Gastrocnemius medialis (tissue), 4 donors: ENCODE measurements around the gene RITA1. TPM values are rescaled to one million over a fixed set of nuclear protein-coding genes. Genes with fewer than 3 reads are reported as not detected.

Experiments used
- ATAC-seq, 2 donors: fragments of 150-250 bp; one replicate each; pipeline ENCODE4 v1.9.1; 2016
- DNase-seq, 2 donors: peaks; one replicate each; pipeline ENCODE4 v3.0.0-alpha.2; 2019
- H3K27ac ChIP-seq, 4 donors: fragments of 200-600 bp; sonication (generic); 1 replicate in 1 of 4; 2 replicates in 3 of 4; pipeline ENCODE4 v1.5.1; 2016 to 2018; ENCODE audit warnings: mild to moderate bottlenecking in 2 of 4, moderate library complexity in 1 of 4
- H3K27me3 ChIP-seq, 3 donors: fragments of 200-600 bp; sonication (generic) in 2 of 3; 1 replicate in 1 of 3; 2 replicates in 2 of 3; pipeline versions ENCODE4 v1.5.1 to v1.6.0; 2016 to 2019; ENCODE audit warnings: mild to moderate bottlenecking in 1 of 3, moderate library complexity in 1 of 3
- H3K36me3 ChIP-seq, 2 donors: fragments of 200-600 bp; sonication (generic) in 1 of 2; one replicate each; pipeline ENCODE4 v1.5.1; 2017 to 2018
- H3K4me1 ChIP-seq, 2 donors: fragments of 200-600 bp; sonication (generic) in 1 of 2; one replicate each; pipeline ENCODE4 v1.5.1; 2016 to 2017; ENCODE audit warnings: mild to moderate bottlenecking in 2 of 2
- H3K4me3 ChIP-seq, 4 donors: fragments of 200-600 bp; sonication (generic) in 3 of 4; 1 replicate in 1 of 4; 2 replicates in 3 of 4; pipeline ENCODE4 v1.5.1; 2016 to 2019; ENCODE audit warnings: mild to moderate bottlenecking in 2 of 4
- H3K9me3 ChIP-seq, 3 donors: fragments of 200-600 bp; sonication (generic) in 2 of 3; 1 replicate in 1 of 3; 2 replicates in 2 of 3; pipeline ENCODE4 v1.5.1; 2016 to 2019
- POLR2A ChIP-seq, 2 donors: fragments of 450-650 bp; IDR thresholded peaks; one replicate each; pipeline ENCODE4 v1.6.1; 2017; ENCODE audit warnings: antibody characterized with exemption in 2 of 2, mild to moderate bottlenecking in 2 of 2, moderate library complexity in 2 of 2
- in situ Hi-C, 4 donors: fragments of 200-750 bp; cut with MboI; loops; one replicate each; pipeline versions ENCODE4 v1.15.0 to v1.8.0; 2017; ENCODE audit warnings: low sequenced_read_pairs in 4 of 4
- intact Hi-C: fragments of 100-400 bp; cut with DNase I; formaldehyde crosslinking; loops from one replicate; pipeline ENCODE4 v1.15.1; 2023; ENCODE audit warnings: low total_unique reads
- total RNA-seq, 4 donors: library from RNA; depleted of rRNA; stranded (reverse); fragments of >200 nt; gene quantifications; one replicate each; pipeline versions ENCODE4 v1.1.0 to v1.2.3, GENCODE V29; 2016
- TF ChIP-seq, protein P1 (sequence below), 5 experiments: fragments of 450-650 bp in 3 of 5; fragments of 200-600 bp in 2 of 5; sonication (generic) in 2 of 5; IDR thresholded peaks in 4 of 5; conservative IDR thresholded peaks in 1 of 5; 1 replicate in 4 of 5; 2 replicates in 1 of 5; pipeline ENCODE4 v1.5.1; 2016 to 2019; ENCODE audit warnings: antibody characterized with exemption in 5 of 5, mild to moderate bottlenecking in 3 of 5, moderate library complexity in 3 of 5

The RITA1 gene
- total RNA-seq, 4 donors from 2014 or later: 17.7 to 31.2 (median 23.1) TPM

DNA sequence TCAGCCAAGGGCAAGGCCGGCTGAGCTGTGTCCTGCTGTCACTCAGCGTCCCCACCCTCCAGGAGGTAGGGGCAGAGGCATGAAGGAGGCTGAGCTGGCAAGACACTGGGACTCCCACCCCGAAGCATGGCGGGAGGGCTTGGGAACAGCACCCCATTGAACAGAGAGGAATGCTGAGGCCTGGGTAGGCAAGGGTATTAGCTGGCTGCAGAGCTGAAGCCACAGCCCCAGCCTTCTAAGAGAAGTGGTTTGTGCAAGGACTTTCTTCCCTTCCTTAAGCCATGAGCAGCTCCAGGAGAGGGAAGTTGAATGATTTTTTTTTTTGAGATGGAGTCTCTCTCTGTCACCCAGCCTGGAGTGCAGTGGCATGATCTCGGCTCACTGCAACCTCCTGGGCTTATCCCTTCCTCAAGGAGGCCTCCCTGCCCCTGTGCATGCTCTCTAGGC lies 42.6 kb upstream of the RITA1 start:
- Histone ChIP-seq H3K36me3 (no peaks in the 10 kb centered on the region), H3K27ac (no peak overlapping the region), H3K4me1 (no peaks in the 10 kb centered on the region), H3K4me3 (no peak overlapping the region), H3K27me3 (peaks cover 0 to 6% (median 3%) of the 10 kb centered on the region in 3 donors), H3K9me3 (no peaks in the 10 kb centered on the region)
- DNase-seq (no peak), ATAC-seq (no peak)
- in situ Hi-C loops: no loop called here
- no peak for TF ChIP-seq POLR2A (IDR thresholded peaks at IDR 0.05)
- TF ChIP-seq, protein P1, sequence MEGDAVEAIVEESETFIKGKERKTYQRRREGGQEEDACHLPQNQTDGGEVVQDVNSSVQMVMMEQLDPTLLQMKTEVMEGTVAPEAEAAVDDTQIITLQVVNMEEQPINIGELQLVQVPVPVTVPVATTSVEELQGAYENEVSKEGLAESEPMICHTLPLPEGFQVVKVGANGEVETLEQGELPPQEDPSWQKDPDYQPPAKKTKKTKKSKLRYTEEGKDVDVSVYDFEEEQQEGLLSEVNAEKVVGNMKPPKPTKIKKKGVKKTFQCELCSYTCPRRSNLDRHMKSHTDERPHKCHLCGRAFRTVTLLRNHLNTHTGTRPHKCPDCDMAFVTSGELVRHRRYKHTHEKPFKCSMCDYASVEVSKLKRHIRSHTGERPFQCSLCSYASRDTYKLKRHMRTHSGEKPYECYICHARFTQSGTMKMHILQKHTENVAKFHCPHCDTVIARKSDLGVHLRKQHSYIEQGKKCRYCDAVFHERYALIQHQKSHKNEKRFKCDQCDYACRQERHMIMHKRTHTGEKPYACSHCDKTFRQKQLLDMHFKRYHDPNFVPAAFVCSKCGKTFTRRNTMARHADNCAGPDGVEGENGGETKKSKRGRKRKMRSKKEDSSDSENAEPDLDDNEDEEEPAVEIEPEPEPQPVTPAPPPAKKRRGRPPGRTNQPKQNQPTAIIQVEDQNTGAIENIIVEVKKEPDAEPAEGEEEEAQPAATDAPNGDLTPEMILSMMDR (IDR thresholded peaks at IDR 0.05 in 4 of 5, conservative IDR thresholded peaks at IDR 0.05 in 1 of 5): no peak
- intact Hi-C loops: no loop called here

DNA sequence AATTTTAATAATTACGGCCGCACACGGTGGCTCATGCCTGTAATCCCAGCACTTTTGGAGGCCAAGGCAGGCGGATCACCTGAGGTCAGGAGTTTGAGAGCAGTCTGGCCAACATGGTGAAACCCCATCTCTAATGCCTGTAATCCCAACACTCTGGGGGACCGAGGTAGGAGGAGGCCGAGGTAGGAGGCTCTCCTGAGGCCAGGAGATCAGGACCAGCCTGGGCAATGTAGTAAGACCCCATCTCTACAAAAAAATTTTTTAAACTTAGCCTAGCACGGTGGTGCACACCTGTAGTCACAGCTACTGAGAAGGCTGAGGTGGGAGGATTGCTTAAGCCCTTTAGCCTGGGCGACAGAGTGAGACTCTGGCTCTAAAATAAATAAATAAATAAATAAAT lies 41.6 kb upstream of the RITA1 start:
- no peak for DNase-seq

DNA sequence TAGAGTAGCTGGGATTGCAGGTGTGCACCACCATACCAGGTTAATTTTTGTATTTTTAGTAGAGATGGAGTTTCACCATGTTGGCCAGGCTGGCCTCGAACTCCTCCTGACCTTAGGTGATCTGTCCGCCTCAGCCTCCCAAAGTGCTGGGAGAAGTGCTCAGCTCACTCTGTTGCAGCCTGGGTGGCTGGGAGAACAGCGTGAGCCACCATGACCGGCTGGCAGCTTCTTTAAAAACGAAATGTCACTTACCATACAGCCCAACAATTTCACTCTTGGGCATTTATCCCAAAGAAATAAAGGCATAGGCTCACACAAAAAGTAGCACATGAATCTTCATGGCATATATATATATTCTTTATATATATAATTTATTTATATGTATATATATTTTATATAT lies 40.7 kb upstream of the RITA1 start:
- in situ Hi-C loops: no loop called here
- no peaks in the 10 kb centered on the region for H3K4me1 ChIP-seq
- TF ChIP-seq, protein P1 (IDR thresholded peaks at IDR 0.05 in 4 of 5, conservative IDR thresholded peaks at IDR 0.05 in 1 of 5): no peak
- TF ChIP-seq POLR2A (IDR thresholded peaks at IDR 0.05): no peak

More for the DNA sequence above, 41.6 kb upstream of the RITA1 start:
- Histone ChIP-seq H3K4me1 (no peaks in the 10 kb centered on the region), H3K4me3 (no peak overlapping the region), H3K27me3 (peaks cover 0 to 6% (median 3%) of the 10 kb centered on the region in 3 donors), H3K36me3 (no peaks in the 10 kb centered on the region), H3K9me3 (no peaks in the 10 kb centered on the region), H3K27ac (no peak overlapping the region)
- no peak for TF ChIP-seq POLR2A (IDR thresholded peaks at IDR 0.05)
- TF ChIP-seq, protein P1 (IDR thresholded peaks at IDR 0.05 in 4 of 5, conservative IDR thresholded peaks at IDR 0.05 in 1 of 5): no peak
- no peak for ATAC-seq
- in situ Hi-C loops (no loop called here), intact Hi-C loops (no loop called here)

DNA sequence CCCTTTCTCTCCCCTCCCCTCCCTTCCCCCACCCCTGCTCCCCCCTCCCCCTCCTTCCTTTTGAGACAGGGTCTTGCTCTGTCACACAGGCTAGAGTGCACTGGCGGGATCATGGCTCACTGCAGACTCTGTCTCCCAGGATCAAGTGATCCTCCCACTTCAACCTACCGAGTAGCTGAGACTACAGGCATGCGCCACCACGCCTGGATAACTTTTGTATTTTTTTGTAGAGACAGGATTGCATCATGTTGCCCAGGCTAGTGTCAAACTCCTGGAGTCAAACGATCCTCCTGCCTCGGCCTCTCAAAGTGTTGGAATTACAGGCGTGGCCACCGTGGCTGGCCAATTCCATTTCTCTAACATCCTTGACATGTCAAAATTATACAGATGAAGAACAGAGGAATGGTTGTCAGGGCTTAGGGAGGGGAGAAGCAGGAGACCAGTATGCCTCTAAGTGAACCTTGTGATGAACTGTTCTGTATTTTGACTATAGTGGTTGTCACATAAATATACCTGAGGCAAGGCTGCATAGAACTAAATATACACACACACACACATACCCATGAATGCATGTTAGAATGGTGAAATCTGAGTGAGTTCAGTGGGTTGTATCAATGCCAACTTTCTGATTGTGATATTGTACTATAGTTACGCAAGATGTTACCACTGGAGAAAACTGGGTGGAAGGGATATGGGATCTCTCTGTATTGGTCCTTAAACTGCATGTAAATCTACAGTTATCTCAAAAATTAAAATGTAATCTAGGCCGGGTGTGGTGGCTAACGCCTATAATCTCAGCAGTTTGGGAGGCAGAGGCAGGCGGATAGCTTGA lies 39.6 kb upstream of the RITA1 start:
- Histone ChIP-seq H3K27ac (no peak overlapping the region), H3K4me3 (no peak overlapping the region), H3K4me1 (no peaks in the 10 kb centered on the region), H3K9me3 (no peaks in the 10 kb centered on the region), H3K36me3 (no peaks in the 10 kb centered on the region), H3K27me3 (peaks cover 6 to 19% (median 14%) of the 10 kb centered on the region in 3 donors)
- TF ChIP-seq, protein P1 (IDR thresholded peaks at IDR 0.05 in 4 of 5, conservative IDR thresholded peaks at IDR 0.05 in 1 of 5): no peak
- no peak for TF ChIP-seq POLR2A (IDR thresholded peaks at IDR 0.05)
- DNase-seq (no peak), ATAC-seq (no peak)
- in situ Hi-C loops: no loop called here
- intact Hi-C loops: no loop called here

More for the DNA sequence above, 40.7 kb upstream of the RITA1 start:
- Histone ChIP-seq H3K27me3 (peaks cover 0 to 7% (median 6%) of the 10 kb centered on the region in 3 donors), H3K27ac (no peak overlapping the region), H3K36me3 (no peaks in the 10 kb centered on the region), H3K9me3 (no peaks in the 10 kb centered on the region), H3K4me3 (no peak overlapping the region)
- DNase-seq: no peak
- intact Hi-C loops: no loop called here
- no peak for ATAC-seq
